Measurements from ENCODE around the gene TADA2A.

TADA2A gene

GRCh38 chr17:37490638-37491614 is 84.2 kb downstream of the TADA2A start:
- Histone ChIP-seq H3K27ac (ENCODE audit: low read depth, low read length) (no peak overlapping the region), H3F3A (ENCODE audit: control insufficient read depth, insufficient read depth) (peaks cover 25% of the 10 kb centered on the region; the same call in 1 of the 2 replicates), H3K27me3 (ENCODE audit: control insufficient read depth, low read length) (no peaks in the 10 kb centered on the region), H3K36me3 (ENCODE audit: control insufficient read depth, low read length) (no peaks in the 10 kb centered on the region), H3K4me1 (ENCODE audit: control insufficient read depth, low read length) (peaks cover 46% of the 10 kb centered on the region), H3K9me2 (replicated peaks; ENCODE audit: control insufficient read depth, low read length) (no peaks in the 10 kb centered on the region), H3K4me3 (ENCODE audit: low read length) (peak overlapping the region; percentile 93), H3K4me2 (ENCODE audit: low read length) (peak overlapping the region; percentile 84), H4K20me1 (ENCODE audit: control insufficient read depth, insufficient read depth, low read depth, low read length) (0 out of 2 replicates have a peak, but pooled peaks cover 5% of the 10 kb centered on the region), H3K79me2 (ENCODE audit: control insufficient read depth, low read length) (peaks cover 53% of the 10 kb centered on the region), H3K9me3 (ENCODE audit: control insufficient read depth, insufficient read depth, low read length) (no peaks in the 10 kb centered on the region)
- no peak for TF ChIP-seq CTCF (IDR thresholded peaks at IDR 0.05; ENCODE audit: low read depth, low read length, poor library complexity, severe bottlenecking)
- TF ChIP-seq EZH2phosphoT487 (IDR thresholded peaks at IDR 0.05; ENCODE audit: borderline replicate concordance, low read length), result 0 out of 2 replicates have a peak, but pooled peaks have one; percentile 16

- Histone ChIP-seq H3K36me3 (ENCODE audit: control insufficient read depth, low read length) (no peaks in the 10 kb centered on the region), H3K9me2 (replicated peaks; ENCODE audit: control insufficient read depth, low read length) (no peaks in the 10 kb centered on the region), H3K4me3 (ENCODE audit: low read length) (peak overlapping the region; percentile 93; the same call in 1 of the 2 replicates), H3K4me1 (ENCODE audit: control insufficient read depth, low read length) (peaks cover 46% of the 10 kb centered on the region), H3K9me3 (ENCODE audit: control insufficient read depth, insufficient read depth, low read length) (no peaks in the 10 kb centered on the region), H3K27me3 (ENCODE audit: control insufficient read depth, low read length) (no peaks in the 10 kb centered on the region), H4K20me1 (ENCODE audit: control insufficient read depth, insufficient read depth, low read depth, low read length) (0 out of 2 replicates have a peak, but pooled peaks cover 5% of the 10 kb centered on the region), H3K4me2 (ENCODE audit: low read length) (peak overlapping the region; percentile 84), H3K79me2 (ENCODE audit: control insufficient read depth, low read length) (peaks cover 53% of the 10 kb centered on the region), H3K27ac (ENCODE audit: low read depth, low read length) (no peak overlapping the region), H3F3A (ENCODE audit: control insufficient read depth, insufficient read depth) (peaks cover 18% of the 10 kb centered on the region; the same call in 1 of the 2 replicates)
- TF ChIP-seq CTCF (IDR thresholded peaks at IDR 0.05; ENCODE audit: low read depth, low read length, poor library complexity, severe bottlenecking), result no peak
- no peak for TF ChIP-seq EZH2phosphoT487 (IDR thresholded peaks at IDR 0.05; ENCODE audit: borderline replicate concordance, low read length)
Measured at GRCh38 chr17:37492167-37492566, 85.5 kb downstream of the TADA2A start.

- Histone ChIP-seq H3K36me3 (ENCODE audit: control insufficient read depth, low read length) (no peaks in the 10 kb centered on the region), H3K27ac (ENCODE audit: low read depth, low read length) (no peak overlapping the region), H3K27me3 (ENCODE audit: control insufficient read depth, low read length) (no peaks in the 10 kb centered on the region), H3F3A (ENCODE audit: control insufficient read depth, insufficient read depth) (peaks cover 10% of the 10 kb centered on the region; the same call in 1 of the 2 replicates), H4K20me1 (ENCODE audit: control insufficient read depth, insufficient read depth, low read depth, low read length) (0 out of 2 replicates have a peak, but pooled peaks cover 5% of the 10 kb centered on the region), H3K4me3 (ENCODE audit: low read length) (no peak overlapping the region), H3K79me2 (ENCODE audit: control insufficient read depth, low read length) (peaks cover 61% of the 10 kb centered on the region), H3K4me2 (ENCODE audit: low read length) (peak overlapping the region; percentile 40), H3K9me2 (replicated peaks; ENCODE audit: control insufficient read depth, low read length) (no peaks in the 10 kb centered on the region), H3K4me1 (ENCODE audit: control insufficient read depth, low read length) (peaks cover 39% of the 10 kb centered on the region), H3K9me3 (ENCODE audit: control insufficient read depth, insufficient read depth, low read length) (no peaks in the 10 kb centered on the region)
- TF ChIP-seq CTCF (IDR thresholded peaks at IDR 0.05; ENCODE audit: low read depth, low read length, poor library complexity, severe bottlenecking) (no peak), EZH2phosphoT487 (IDR thresholded peaks at IDR 0.05; ENCODE audit: borderline replicate concordance, low read length) (no peak)
Measured at GRCh38 chr17:37493249-37494027, 86.8 kb downstream of the TADA2A start.
